ENCODE measurements around the gene HIVEP3.

DNA sequence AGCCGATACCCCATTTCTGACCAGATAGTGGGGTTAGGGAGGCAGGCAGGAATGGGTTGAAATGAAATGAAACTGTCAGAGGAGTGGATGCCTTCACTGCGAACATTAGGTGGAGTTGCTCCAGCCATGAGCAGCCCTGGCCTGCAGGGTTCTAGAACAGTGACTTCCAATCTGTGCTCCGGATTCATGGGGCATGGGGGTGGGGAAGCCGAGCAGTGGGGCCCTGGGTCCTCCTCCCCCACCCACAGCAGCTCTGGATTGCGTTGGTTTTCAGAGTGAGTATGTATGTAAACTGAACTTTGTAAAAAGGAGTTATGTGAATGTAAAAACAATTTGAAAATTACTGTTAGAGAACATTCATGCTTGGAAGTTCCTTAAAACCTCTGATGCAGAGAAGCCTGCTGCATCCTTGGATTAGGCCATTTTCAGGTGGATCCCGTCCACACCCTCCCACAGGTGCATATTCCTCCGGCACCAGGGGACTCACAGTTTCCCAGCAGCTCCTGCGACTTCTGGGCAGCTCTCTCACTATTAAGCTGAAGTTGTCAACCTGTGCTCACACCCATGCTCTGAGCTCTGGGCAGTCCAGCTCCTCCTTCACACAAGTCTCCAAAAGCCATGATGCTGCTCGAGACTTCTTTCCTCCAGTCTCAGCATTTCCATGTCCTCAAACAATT, 379.8 kb downstream of the HIVEP3 start:
- TF ChIP-seq, protein P1, sequence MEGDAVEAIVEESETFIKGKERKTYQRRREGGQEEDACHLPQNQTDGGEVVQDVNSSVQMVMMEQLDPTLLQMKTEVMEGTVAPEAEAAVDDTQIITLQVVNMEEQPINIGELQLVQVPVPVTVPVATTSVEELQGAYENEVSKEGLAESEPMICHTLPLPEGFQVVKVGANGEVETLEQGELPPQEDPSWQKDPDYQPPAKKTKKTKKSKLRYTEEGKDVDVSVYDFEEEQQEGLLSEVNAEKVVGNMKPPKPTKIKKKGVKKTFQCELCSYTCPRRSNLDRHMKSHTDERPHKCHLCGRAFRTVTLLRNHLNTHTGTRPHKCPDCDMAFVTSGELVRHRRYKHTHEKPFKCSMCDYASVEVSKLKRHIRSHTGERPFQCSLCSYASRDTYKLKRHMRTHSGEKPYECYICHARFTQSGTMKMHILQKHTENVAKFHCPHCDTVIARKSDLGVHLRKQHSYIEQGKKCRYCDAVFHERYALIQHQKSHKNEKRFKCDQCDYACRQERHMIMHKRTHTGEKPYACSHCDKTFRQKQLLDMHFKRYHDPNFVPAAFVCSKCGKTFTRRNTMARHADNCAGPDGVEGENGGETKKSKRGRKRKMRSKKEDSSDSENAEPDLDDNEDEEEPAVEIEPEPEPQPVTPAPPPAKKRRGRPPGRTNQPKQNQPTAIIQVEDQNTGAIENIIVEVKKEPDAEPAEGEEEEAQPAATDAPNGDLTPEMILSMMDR (CRISPR knock-in tag; IDR thresholded peaks at IDR 0.05), result no peak
- no peak for TF ChIP-seq EZH2 (conservative IDR thresholded peaks at IDR 0.05; ENCODE audit: low read depth, low read length)

Measured in HepG2 (cell line).